Suprapubic skin (tissue), 4 donors: Measurements from ENCODE around the gene PCARE. TPM values are rescaled to one million over a fixed set of nuclear protein-coding genes. Genes with fewer than 3 reads are reported as not detected.

ENCODE experiments used
- DNase-seq, 2 donors: peaks; one replicate each; pipeline ENCODE4 v3.0.0-alpha.2; 2019; ENCODE audit warnings: low spot score in 2 of 2
- H3K27ac ChIP-seq: fragments of 200-600 bp; sonication (generic); one replicate; pipeline ENCODE4 v1.5.1; 2019
- H3K27me3 ChIP-seq: fragments of 200-600 bp; sonication (generic); one replicate; pipeline ENCODE4 v1.5.1; 2019
- H3K36me3 ChIP-seq: fragments of 200-600 bp; sonication (generic); one replicate; pipeline ENCODE4 v1.5.1; 2019
- H3K4me1 ChIP-seq: fragments of 200-600 bp; sonication (generic); one replicate; pipeline ENCODE4 v1.5.1; 2019
- H3K4me3 ChIP-seq: fragments of 200-600 bp; sonication (generic); one replicate; pipeline ENCODE4 v1.5.1; 2019; ENCODE audit warnings: mild to moderate bottlenecking
- H3K9me3 ChIP-seq: fragments of 200-600 bp; sonication (generic); one replicate; pipeline ENCODE4 v1.5.1; 2019
- CTCF ChIP-seq, 2 donors: fragments of 200-600 bp in 1 of 2; fragments of 450-650 bp in 1 of 2; sonication (generic) in 1 of 2; IDR thresholded peaks; one replicate each; pipeline ENCODE4 v1.5.1; 2016 to 2019; ENCODE audit warnings: antibody characterized with exemption in 2 of 2, mild to moderate bottlenecking in 1 of 2, moderate library complexity in 1 of 2
- EP300 ChIP-seq: sonication (generic); formaldehyde crosslinking; IDR thresholded peaks from one replicate; pipeline ENCODE4 v1.6.1; 2017; ENCODE audit warnings: antibody characterized with exemption
- POLR2A ChIP-seq, 2 donors: fragments of 450-650 bp; IDR thresholded peaks; one replicate each; pipeline ENCODE4 v1.6.1; 2017; ENCODE audit warnings: antibody characterized with exemption in 2 of 2, mild to moderate bottlenecking in 2 of 2, moderate library complexity in 2 of 2
- POLR2AphosphoS5 ChIP-seq, 3 donors: sonication (generic); formaldehyde crosslinking; IDR thresholded peaks; one replicate each; pipeline ENCODE4 v1.6.1; 2017; ENCODE audit warnings: antibody characterized with exemption in 3 of 3
- WGBS: methylation state at CpG from one replicate; pipeline ENCODE4 v1.1.5; 2018; 5-methylcytosine and 5-hydroxymethylcytosine counted together
- total RNA-seq, 4 donors: library from RNA; depleted of rRNA; stranded (reverse); fragments of >200 nt; gene quantifications; one replicate each; pipeline ENCODE4 v1.1.0, GENCODE V29; 2016

PCARE gene
- total RNA-seq, 4 donors from 2014 or later = 0.04 to 0.34 (median 0.14) TPM

- H3K9me3 ChIP-seq = no peaks in the 10 kb centered on the region
- no peaks in the 10 kb centered on the region for H3K36me3 ChIP-seq
- WGBS = 88% methylated on average over 10 of the region's 19 CpGs
- peaks cover 24% of the 10 kb centered on the region for H3K4me1 ChIP-seq
- H3K27ac ChIP-seq = no peak overlapping the region
- TF ChIP-seq POLR2AphosphoS5 (IDR thresholded peaks at IDR 0.05) (no peak), CTCF (IDR thresholded peaks at IDR 0.05) (no peak), POLR2A (IDR thresholded peaks at IDR 0.05) (no peak), EP300 (no peak)
- H3K4me3 ChIP-seq = no peak overlapping the region
- DNase-seq = no peak
- no peaks in the 10 kb centered on the region for H3K27me3 ChIP-seq
These were observed 3.0 kb downstream of the PCARE start for GRCh38 chr2:29071032-29071975.

GRCh38 chr2:29070526-29070925, 3.8 kb downstream of the PCARE start:
- peaks cover 32% of the 10 kb centered on the region for H3K4me1 ChIP-seq
- H3K27me3 ChIP-seq = no peaks in the 10 kb centered on the region
- no peak for TF ChIP-seq CTCF (IDR thresholded peaks at IDR 0.05)
- TF ChIP-seq POLR2A (IDR thresholded peaks at IDR 0.05) = no peak
- TF ChIP-seq EP300 = no peak
- TF ChIP-seq POLR2AphosphoS5 (IDR thresholded peaks at IDR 0.05) = no peak
- H3K27ac ChIP-seq = no peak overlapping the region
- no peaks in the 10 kb centered on the region for H3K36me3 ChIP-seq
- H3K9me3 ChIP-seq = no peaks in the 10 kb centered on the region
- 93% methylated on average over 8 of the region's 12 CpGs for WGBS
- no peak for DNase-seq
- H3K4me3 ChIP-seq = no peak overlapping the region

GRCh38 chr2:29068513-29068912, 5.8 kb downstream of the PCARE start:
- Histone ChIP-seq H3K4me3 (no peak overlapping the region), H3K4me1 (peaks cover 52% of the 10 kb centered on the region), H3K27ac (no peak overlapping the region), H3K27me3 (no peaks in the 10 kb centered on the region), H3K36me3 (no peaks in the 10 kb centered on the region), H3K9me3 (no peaks in the 10 kb centered on the region)
- DNase-seq = no peak
- WGBS = 68% methylated on average over 7 of the region's 7 CpGs
- TF ChIP-seq CTCF (IDR thresholded peaks at IDR 0.05) = no peak
- TF ChIP-seq POLR2AphosphoS5 (IDR thresholded peaks at IDR 0.05) = no peak
- TF ChIP-seq EP300 = no peak
- no peak for TF ChIP-seq POLR2A (IDR thresholded peaks at IDR 0.05)

GRCh38 chr2:29066997-29067605, 7.2 kb downstream of the PCARE start:
- no peak overlapping the region for H3K4me3 ChIP-seq
- peaks cover 62% of the 10 kb centered on the region for H3K4me1 ChIP-seq
- WGBS = 47% methylated on average over 7 of the region's 7 CpGs
- DNase-seq = no peak
- peak overlapping the region; percentile 92 for H3K27ac ChIP-seq
- TF ChIP-seq POLR2A (IDR thresholded peaks at IDR 0.05) (no peak), EP300 (no peak), CTCF (IDR thresholded peaks at IDR 0.05) (no peak), POLR2AphosphoS5 (IDR thresholded peaks at IDR 0.05) (peak in 1 of 3 donors; percentile 84)
- no peaks in the 10 kb centered on the region for H3K36me3 ChIP-seq
- H3K27me3 ChIP-seq = no peaks in the 10 kb centered on the region
- H3K9me3 ChIP-seq = no peaks in the 10 kb centered on the region

- Histone ChIP-seq H3K36me3 (no peaks in the 10 kb centered on the region), H3K4me1 (peaks cover 62% of the 10 kb centered on the region), H3K27me3 (no peaks in the 10 kb centered on the region), H3K4me3 (no peak overlapping the region), H3K27ac (peak overlapping the region; percentile 92), H3K9me3 (no peaks in the 10 kb centered on the region)
- no peak for TF ChIP-seq CTCF (IDR thresholded peaks at IDR 0.05)
- TF ChIP-seq POLR2AphosphoS5 (IDR thresholded peaks at IDR 0.05) = peak in 2 of 3 donors; percentile 49 to 69
- TF ChIP-seq POLR2A (IDR thresholded peaks at IDR 0.05) = no peak
- no peak for DNase-seq
- 54% methylated on average over 7 of the region's 8 CpGs for WGBS
These were observed 8.0 kb downstream of the PCARE start for GRCh38 chr2:29066271-29066860.
